WTC11 (cell line): ENCODE results near the gene GNAI1.

Experiments used
- ATF1 ChIP-seq: sonication (generic); formaldehyde crosslinking; IDR thresholded peaks from 2 replicates; pipeline ENCODE4 v1.8.1; 2023; ENCODE audit warnings: mild to moderate bottlenecking, moderate library complexity, missing genetic modification reagents
- ETV6 ChIP-seq: sonication (generic); formaldehyde crosslinking; IDR thresholded peaks from 2 replicates; pipeline ENCODE4 v1.8.1; 2022; ENCODE audit warnings: mild to moderate bottlenecking, missing genetic modification reagents
- FOXP1 ChIP-seq: sonication (generic); formaldehyde crosslinking; IDR thresholded peaks from 2 replicates; pipeline ENCODE4 v1.8.0; 2022; ENCODE audit warnings: missing genetic modification reagents, mild to moderate bottlenecking, moderate library complexity, borderline replicate concordance
- HMGA2 ChIP-seq: fragments of 250-450 bp; sonication (Bioruptor Pico); IDR thresholded peaks from 2 replicates; pipeline ENCODE4 v1.4.0; 2021; ENCODE audit warnings: mild to moderate bottlenecking, moderate library complexity
- ZNF121 ChIP-seq: sonication (generic); formaldehyde crosslinking; IDR thresholded peaks from 2 replicates; pipeline ENCODE4 v1.8.0; 2023; ENCODE audit warnings: missing genetic modification reagents

DNA sequence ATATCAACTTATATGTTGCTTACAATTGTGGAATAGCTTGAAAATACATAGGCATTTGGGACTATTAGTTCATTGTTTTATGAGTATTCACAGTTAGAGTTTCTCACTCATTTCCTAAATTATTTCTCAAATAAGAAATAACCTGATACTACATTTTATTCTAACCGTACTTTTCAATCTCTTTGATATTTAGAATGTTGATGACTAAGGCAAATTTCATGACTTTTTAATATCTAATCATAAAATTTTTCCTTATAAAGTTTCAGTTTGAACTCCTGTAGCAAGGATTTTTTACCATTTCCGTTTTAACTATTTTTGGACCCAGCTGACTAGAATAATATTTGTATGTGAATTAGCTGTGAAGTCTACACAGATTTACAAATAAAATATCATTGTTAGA, 41.3 kb upstream of the GNAI1 start:
- TF ChIP-seq FOXP1 (CRISPR knock-in tag), result no peak
- TF ChIP-seq ATF1 (CRISPR knock-in tag), result no peak
- TF ChIP-seq ZNF121 (CRISPR knock-in tag), result no peak
- TF ChIP-seq HMGA2, result no peak
- TF ChIP-seq ETV6 (CRISPR knock-in tag), result no peak
